GM18868 (cell line): ENCODE data around the gene GMFB.
A peak's percentile ranks its signal among the peaks of the same experiment; 100 is the strongest.

Experiments used
- ATAC-seq: cut with Tn5 transposase; IDR thresholded peaks from one replicate; pipeline ENCODE4 v1.9.1; 2021; ENCODE audit warnings: mild to moderate bottlenecking, moderate library complexity; ENCODE audit not compliant: unreplicated experiment

Gene GMFB

GRCh38 chr14:54488646-54489317 lies at the start of gene GMFB:
GMFB (minus strand) TSS chr14:54488980; CDS start chr14:54488927, 53 bp downstream.
- peak; percentile 93 for ATAC-seq

GRCh38 chr14:54538055-54538454 lies 49.3 kb upstream of the GMFB start:
- ATAC-seq = no peak

- no peak for ATAC-seq
These were observed 48.9 kb upstream of the GMFB start for GRCh38 chr14:54537651-54538050.

GRCh38 chr14:54535646-54536045 lies 46.9 kb upstream of the GMFB start:
- ATAC-seq = no peak

GRCh38 chr14:54535126-54535525 lies 46.3 kb upstream of the GMFB start:
- no peak for ATAC-seq

- peak; percentile 5 for ATAC-seq
These were observed 44.3 kb upstream of the GMFB start for GRCh38 chr14:54533100-54533499.

- peak; percentile 98 for ATAC-seq
These were observed 43.6 kb upstream of the GMFB start for GRCh38 chr14:54532111-54533012.

GRCh38 chr14:54529811-54530210 lies 41.0 kb upstream of the GMFB start:
- no peak for ATAC-seq

- no peak for ATAC-seq
These were observed 40.2 kb upstream of the GMFB start for GRCh38 chr14:54528973-54529372.

- no peak for ATAC-seq
These were observed 35.6 kb upstream of the GMFB start for GRCh38 chr14:54524410-54524809.

GRCh38 chr14:54516709-54517108 lies 27.9 kb upstream of the GMFB start:
- ATAC-seq = no peak

- ATAC-seq = no peak
These were observed 26.9 kb upstream of the GMFB start for GRCh38 chr14:54515670-54516069.

GRCh38 chr14:54512393-54512792 lies 23.6 kb upstream of the GMFB start:
- no peak for ATAC-seq

GRCh38 chr14:54509546-54510501 lies 21.0 kb upstream of the GMFB start, which contains the start of gene CGRRF1:
CGRRF1 (plus strand) TSS chr14:54509906; CDS start chr14:54509960, 54 bp downstream.
- ATAC-seq = peak; percentile 96

- ATAC-seq = no peak
These were observed 14.7 kb upstream of the GMFB start for GRCh38 chr14:54503486-54503885.

- ATAC-seq = no peak
These were observed 13.8 kb upstream of the GMFB start for GRCh38 chr14:54502602-54503001.

GRCh38 chr14:54501480-54501879 lies 12.7 kb upstream of the GMFB start:
- no peak for ATAC-seq

GRCh38 chr14:54500744-54501143 lies 12.0 kb upstream of the GMFB start:
- ATAC-seq = no peak

GRCh38 chr14:54498579-54498978 lies 9.8 kb upstream of the GMFB start:
- ATAC-seq = no peak

GRCh38 chr14:54498095-54498531 lies 9.3 kb upstream of the GMFB start:
- no peak for ATAC-seq

GRCh38 chr14:54497224-54497623 lies 8.4 kb upstream of the GMFB start:
- ATAC-seq = no peak
